Regular cardiac myocyte (primary cell): ENCODE measurements around the gene LRRC59. TPM values are rescaled to one million over a fixed set of nuclear protein-coding genes. Genes with fewer than 3 reads are reported as not detected.

Source experiments
- total RNA-seq: library from RNA; depleted of rRNA; stranded (reverse); fragments of >200 nt; gene quantifications from 2 replicates; pipeline ENCODE4 v1.2.3, GENCODE V29; 2014

LRRC59 gene
- 133 and 352 TPM in 2 replicates for total RNA-seq

DNA sequence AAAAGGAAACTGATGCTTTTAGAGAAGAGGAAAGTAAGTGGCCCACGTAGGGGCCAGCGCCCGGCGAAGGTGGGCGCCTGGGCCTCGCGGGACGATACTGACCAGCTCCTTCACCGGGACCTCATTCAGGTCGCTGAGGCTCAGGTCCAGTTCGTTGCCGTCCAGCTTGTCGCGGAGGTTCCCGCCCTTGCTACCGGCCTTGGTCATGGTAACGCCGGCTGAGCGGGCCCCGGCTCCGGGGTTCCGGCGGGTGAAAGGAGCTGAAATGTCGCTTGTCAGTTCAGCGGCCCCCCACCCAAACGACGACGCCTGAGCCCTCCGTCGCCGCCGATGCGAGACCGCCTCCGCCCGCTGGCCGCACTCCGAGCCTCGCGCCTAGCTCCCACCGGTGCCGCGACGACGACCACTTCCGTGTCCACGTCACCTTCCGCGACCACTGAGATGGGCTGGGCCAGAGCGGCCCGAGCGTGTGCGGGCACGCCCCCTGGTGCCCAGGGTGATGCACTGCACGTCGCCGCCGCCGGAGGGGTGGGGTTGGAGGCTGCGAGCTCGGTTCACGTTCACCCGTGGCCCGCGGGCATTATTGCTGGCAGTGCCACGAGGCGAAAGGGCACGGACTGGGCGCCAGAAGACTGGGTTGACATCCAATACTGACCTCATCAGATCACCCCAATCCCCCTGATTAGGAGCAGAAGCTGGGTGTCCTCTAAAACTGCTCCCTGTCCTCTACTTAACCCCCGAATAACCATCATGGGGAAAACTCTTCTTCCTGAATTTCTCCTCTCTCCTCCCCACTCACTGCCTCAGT, at the start of gene LRRC59:
TSS of gene LRRC59 (minus strand) at position 413 of the 808 bp plus-strand sequence. CDS start at position 207, 206 bp downstream.

DNA sequence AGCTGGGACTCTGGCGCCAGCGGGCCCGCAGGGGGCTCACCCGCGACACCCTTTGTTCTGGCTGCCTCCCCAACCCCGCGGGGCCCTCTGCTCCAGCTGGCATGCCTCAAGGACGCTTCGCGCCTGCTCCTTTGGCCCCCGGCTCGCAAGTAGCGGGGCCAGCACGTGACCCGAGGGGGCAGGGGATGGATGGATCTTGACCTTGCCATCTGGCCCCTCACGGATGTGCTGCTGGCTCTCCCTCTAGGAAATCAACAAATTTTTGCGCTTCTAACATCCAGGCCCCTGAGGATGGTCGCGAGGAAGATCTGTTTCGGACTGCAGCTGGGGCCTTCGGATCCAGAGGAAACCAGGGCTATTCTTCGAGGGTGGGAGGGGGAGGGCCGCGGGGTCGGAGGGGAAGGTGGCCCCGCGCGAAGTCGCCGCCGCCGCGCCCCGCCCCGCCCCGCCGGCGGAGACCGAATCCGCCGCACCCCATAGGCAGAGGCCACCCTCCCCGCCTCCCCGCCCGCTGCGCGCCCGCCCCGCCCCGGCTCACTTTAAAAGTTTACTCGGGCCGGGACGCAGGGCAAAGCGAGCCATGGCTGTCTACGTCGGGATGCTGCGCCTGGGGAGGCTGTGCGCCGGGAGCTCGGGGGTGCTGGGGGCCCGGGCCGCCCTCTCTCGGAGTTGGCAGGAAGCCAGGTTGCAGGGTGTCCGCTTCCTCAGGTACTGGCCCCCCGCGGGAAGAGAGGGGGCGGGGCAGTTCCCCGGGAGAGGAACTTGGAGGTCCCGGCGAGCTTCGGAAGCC, 28.6 kb upstream of the LRRC59 start, which contains the start of gene ACSF2:
TSS of gene ACSF2 (plus strand) at position 537 of the 790 bp plus-strand sequence. CDS start at position 581, 44 bp downstream.

DNA sequence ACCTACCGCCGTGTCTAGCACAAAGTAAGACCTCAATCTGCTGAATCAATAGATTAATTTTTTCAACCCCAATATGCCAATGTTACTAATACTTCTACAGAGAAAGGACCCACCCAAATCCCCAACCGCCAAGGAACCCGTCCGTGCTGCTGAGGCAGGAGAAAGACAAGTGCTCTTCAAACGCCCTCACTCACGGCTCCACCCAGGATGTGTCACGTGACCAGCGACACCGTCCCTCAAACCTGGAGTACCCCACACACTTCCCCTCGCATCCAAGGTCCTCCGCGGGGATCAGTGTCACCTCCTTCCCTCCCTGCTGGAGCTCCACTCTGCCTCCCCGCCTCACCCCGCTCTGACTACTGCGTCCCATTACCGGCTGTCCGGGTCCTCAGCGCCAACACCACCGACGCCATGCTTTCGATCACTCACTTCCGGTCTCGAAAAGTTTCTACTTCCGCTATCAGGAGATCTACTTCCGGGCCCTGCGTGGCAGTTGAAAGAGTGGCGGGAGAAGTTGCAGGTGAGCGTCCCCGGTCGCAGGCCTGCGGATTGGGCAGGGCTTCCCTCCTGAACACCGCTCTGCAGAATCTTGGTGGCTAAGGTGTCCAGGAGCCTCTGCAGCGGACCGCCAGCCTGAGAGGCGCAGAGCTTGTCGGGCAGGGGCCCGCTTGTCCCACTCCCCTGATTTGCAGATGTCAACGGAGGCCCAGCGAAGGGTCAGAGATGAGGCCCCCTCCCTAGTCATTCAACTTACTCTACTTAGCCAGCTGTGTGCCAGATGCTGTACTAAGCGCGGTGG, 24.4 kb downstream of the LRRC59 start, which contains the start of the genes EME1 and MRPL27:
TSS of gene EME1 (plus strand) at position 472 of the 799 bp plus-strand sequence. CDS start 1,980 bp downstream, outside the sequence.
TSS of gene MRPL27 (minus strand) at position 427 of the 799 bp plus-strand sequence. CDS start at position 413, 14 bp downstream.

DNA sequence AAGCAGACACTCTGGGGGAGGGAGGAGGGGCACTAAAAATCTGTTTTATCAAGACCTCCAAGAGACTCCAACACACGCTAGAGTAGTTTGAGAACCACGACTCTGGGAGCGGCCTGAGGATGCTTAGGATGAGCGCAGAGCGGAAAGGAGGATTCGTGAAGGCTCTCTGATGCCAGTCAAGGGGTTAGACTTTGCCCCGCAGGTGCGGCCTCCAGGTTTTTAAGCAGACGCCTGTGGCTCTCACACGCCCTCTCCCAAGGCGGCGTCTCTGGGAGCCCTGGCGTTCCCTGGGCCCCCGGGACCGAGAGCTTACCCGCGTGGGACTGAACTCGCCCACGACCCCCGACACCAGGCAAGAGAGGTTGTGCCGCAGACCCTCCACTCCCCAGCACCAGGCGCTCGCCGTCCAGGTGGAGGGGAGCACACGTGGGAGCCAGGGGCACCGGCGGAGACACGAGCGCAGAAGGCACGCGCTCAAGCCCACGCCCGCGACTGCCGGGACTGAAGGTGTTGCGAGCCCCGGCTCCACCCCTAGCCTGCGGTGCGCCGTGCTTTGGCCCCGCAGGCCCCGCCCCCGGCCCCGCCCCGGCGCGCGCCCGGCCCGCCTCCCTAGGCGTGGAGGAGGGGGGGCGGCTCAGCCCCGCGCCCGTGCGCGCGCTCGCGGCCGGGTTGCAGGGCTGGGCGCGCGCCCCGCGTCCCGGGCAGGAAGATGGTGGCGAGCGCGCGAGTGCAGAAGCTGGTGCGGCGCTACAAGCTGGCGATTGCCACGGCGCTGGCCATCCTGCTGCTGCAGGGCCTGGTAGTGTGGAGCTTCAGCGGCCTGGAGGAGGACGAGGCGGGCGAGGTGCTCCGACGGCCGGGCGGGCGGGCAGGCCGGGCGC, 51.7 kb downstream of the LRRC59 start, which contains the start of gene XYLT2:
TSS of gene XYLT2 (plus strand) at position 695 of the 881 bp plus-strand sequence. CDS start at position 710, 15 bp downstream.

Other genes starting within 250 kb of the LRRC59 start
- gene PPP1R9B, start 246.8 kb downstream of the LRRC59 start, total RNA-seq = 29.0 and 61.5 TPM in 2 replicates
- gene SGCA, start 231.5 kb downstream of the LRRC59 start, total RNA-seq = 2.1 and 23.7 TPM in 2 replicates
- gene COL1A1, start 195.9 kb downstream of the LRRC59 start, total RNA-seq = 508 and 731 TPM in 2 replicates
- not detected in 2 replicates for gene TMEM92, start 123.1 kb downstream of the LRRC59 start, total RNA-seq
- gene XYLT2, start 51.4 kb downstream of the LRRC59 start, total RNA-seq = 64.8 and 85.7 TPM in 2 replicates
- 51.9 and 95.9 TPM in 2 replicates for gene MRPL27, start 24.3 kb downstream of the LRRC59 start, total RNA-seq
- 3.7 and 18.0 TPM in 2 replicates for gene EME1, start 24.3 kb downstream of the LRRC59 start, total RNA-seq
- gene ACSF2, start 28.7 kb upstream of the LRRC59 start, total RNA-seq = 13.2 and 44.3 TPM in 2 replicates
- not detected in 2 replicates for gene CHAD, start 71.4 kb upstream of the LRRC59 start, total RNA-seq
- gene RSAD1, start 81.3 kb upstream of the LRRC59 start, total RNA-seq = 16.9 and 20.1 TPM in 2 replicates
- 0.77 and 2.3 TPM in 2 replicates for gene MYCBPAP, start 110.9 kb upstream of the LRRC59 start, total RNA-seq
- gene EPN3, start 135.2 kb upstream of the LRRC59 start, total RNA-seq = not detected in 2 replicates
- gene SPATA20, start 149.7 kb upstream of the LRRC59 start, total RNA-seq = 40.1 and 59.2 TPM in 2 replicates
- gene CACNA1G, start 163.2 kb upstream of the LRRC59 start, total RNA-seq = under 0.01 TPM in 2 replicates
- gene ABCC3, start 237.4 kb upstream of the LRRC59 start, total RNA-seq = 1.2 and 13.0 TPM in 2 replicates